HG03439 (cell line): Measurements from ENCODE around the gene RAB6B.

Experiments
- ATAC-seq: cut with Tn5 transposase; IDR thresholded peaks from one replicate; pipeline ENCODE4 v1.9.1; 2021; ENCODE audit warnings: mild to moderate bottlenecking, moderate library complexity; ENCODE audit not compliant: unreplicated experiment

Gene RAB6B

GRCh38 chr3:133896002-133896761 is 500 bp upstream of the RAB6B start:
- ATAC-seq = no peak

GRCh38 chr3:133894353-133895207 is 1.1 kb downstream of the RAB6B start:
- no peak for ATAC-seq

- no peak for ATAC-seq
Observed at GRCh38 chr3:133893683-133894352, 1.9 kb downstream of the RAB6B start.

- no peak for ATAC-seq
Observed at GRCh38 chr3:133892541-133893231, 3.0 kb downstream of the RAB6B start.

- ATAC-seq = no peak
Observed at GRCh38 chr3:133891662-133892378, 3.9 kb downstream of the RAB6B start.

- ATAC-seq = no peak
Observed at GRCh38 chr3:133890972-133891644, 4.6 kb downstream of the RAB6B start.

- ATAC-seq = no peak
Observed at GRCh38 chr3:133890037-133890436, 5.6 kb downstream of the RAB6B start.

- ATAC-seq = no peak
Observed at GRCh38 chr3:133888726-133889340, 6.8 kb downstream of the RAB6B start.

- ATAC-seq = no peak
Observed at GRCh38 chr3:133887803-133888703, 7.6 kb downstream of the RAB6B start.

- no peak for ATAC-seq
Observed at GRCh38 chr3:133887074-133887802, 8.4 kb downstream of the RAB6B start.

- no peak for ATAC-seq
Observed at GRCh38 chr3:133886031-133886722, 9.5 kb downstream of the RAB6B start.

- no peak for ATAC-seq
Observed at GRCh38 chr3:133884887-133885711, 10.6 kb downstream of the RAB6B start.

- no peak for ATAC-seq
Observed at GRCh38 chr3:133884054-133884886, 11.4 kb downstream of the RAB6B start.

- ATAC-seq = no peak
Observed at GRCh38 chr3:133883641-133884040, 12.0 kb downstream of the RAB6B start.

GRCh38 chr3:133882986-133883586 is 12.6 kb downstream of the RAB6B start:
- ATAC-seq = no peak
